ENCODE measurements around the gene SLC5A11. TPM values are rescaled to one million over a fixed set of nuclear protein-coding genes. Genes with fewer than 3 reads are reported as not detected.

Gene SLC5A11
- total and polyA plus RNA-seq, 3 experiments from 2014 or later, result 0.15 to 0.20 TPM; not detected in 1

GRCh38 chr16:24918641-24919040 is 72.9 kb downstream of the SLC5A11 start:
- CTCF ChIA-PET, result interaction anchor here (1.6 kb wide), 1 partner anchor 10 kb away, joined by 4 read pairs; no protein-coding TSS in a partner anchor

DNA sequence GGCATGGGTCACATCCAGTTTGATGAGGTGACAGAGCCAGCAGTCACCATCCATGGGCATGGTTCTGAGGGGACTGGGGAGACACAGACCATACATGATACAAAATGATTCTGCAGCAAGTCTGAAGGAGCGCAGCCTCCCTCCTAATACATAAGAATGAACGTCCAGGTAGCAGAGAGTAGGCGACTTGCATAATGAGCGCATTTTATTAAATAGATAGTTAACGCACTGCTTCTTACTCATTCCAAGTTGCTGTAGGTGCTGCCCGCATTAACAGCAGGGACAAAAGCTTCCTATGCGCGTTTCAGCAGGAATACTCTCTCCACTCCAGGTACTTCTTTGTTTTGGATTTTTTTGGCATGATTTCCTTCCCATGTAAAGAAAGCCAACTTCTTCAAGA is 73.8 kb downstream of the SLC5A11 start:
- Histone ChIP-seq H3K27ac (ENCODE audit: low read depth, low read length) (no peak overlapping the region), H3K4me3 (ENCODE audit: low read length) (no peak overlapping the region), H3K4me1 (ENCODE audit: insufficient read depth, low read length) (no peaks in the 10 kb centered on the region), H3K27me3 (ENCODE audit: insufficient read depth, low read length, poor library complexity, severe bottlenecking) (no peaks in the 10 kb centered on the region), H3K36me3 (ENCODE audit: insufficient read depth, low read length) (peaks cover 19% of the 10 kb centered on the region), H3K9me3 (ENCODE audit: low read length) (no peaks in the 10 kb centered on the region)
- no peaks in the 10 kb centered on the region for H3K9me3 Mint-ChIP-seq
- peaks cover 19 to 26% (median 23%) of the 10 kb centered on the region in 3 donors for H3K4me1 Mint-ChIP-seq
- ChIA-PET POLR2A (no interaction called here), CTCF (interaction anchor here (1.6 kb wide), 1 partner anchor 9 kb away, joined by 4 read pairs; no protein-coding TSS in a partner anchor)
- H3K4me3 Mint-ChIP-seq, result no peak overlapping the region
- H3K27me3 Mint-ChIP-seq, result no peaks in the 10 kb centered on the region
- H3K27ac Mint-ChIP-seq, result peak overlapping the region in 1 of 8 donors; percentile 7
- peaks cover 8 to 63% (median 14%) of the 10 kb centered on the region in 3 donors for H3K36me3 Mint-ChIP-seq
- no peak for DNase-seq

More at GRCh38 chr16:24918641-24919040, 72.9 kb downstream of the SLC5A11 start:
- POLR2A ChIA-PET, result interaction anchor here (0.6 kb wide), 1 partner anchor 26 kb away, joined by 3 read pairs; no protein-coding TSS in a partner anchor
- peaks cover 0 to 1% of the 10 kb centered on the region in 2 donors for H3K27me3 Mint-ChIP-seq
- H3K36me3 ChIP-seq (ENCODE audit: insufficient read depth, low read length), result peaks cover 19% of the 10 kb centered on the region
- H3K27ac Mint-ChIP-seq, result no peak overlapping the region
- peaks cover 8 to 59% (median 14%) of the 10 kb centered on the region in 3 donors for H3K36me3 Mint-ChIP-seq
- no peaks in the 10 kb centered on the region for H3K4me1 ChIP-seq (ENCODE audit: insufficient read depth, low read length)
- no peak overlapping the region for H3K27ac ChIP-seq (ENCODE audit: low read depth, low read length)
- H3K9me3 Mint-ChIP-seq, result no peaks in the 10 kb centered on the region
- no peaks in the 10 kb centered on the region for H3K27me3 ChIP-seq (ENCODE audit: insufficient read depth, low read length, poor library complexity, severe bottlenecking)
- H3K4me3 Mint-ChIP-seq, result no peak overlapping the region
- H3K4me1 Mint-ChIP-seq, result peaks cover 19 to 26% (median 23%) of the 10 kb centered on the region in 3 donors
- no peak overlapping the region for H3K4me3 ChIP-seq (ENCODE audit: low read length)
- DNase-seq, result no peak
- no peaks in the 10 kb centered on the region for H3K9me3 ChIP-seq (ENCODE audit: low read length)

- H3K27ac ChIP-seq (ENCODE audit: low read depth, low read length), result no peak overlapping the region
- H3K4me3 ChIP-seq (ENCODE audit: low read length), result no peak overlapping the region
- peak overlapping the region in 7 of 8 donors; percentile 4 to 88 (median 54) for H3K27ac Mint-ChIP-seq
- DNase-seq, result no peak
- H3K9me3 Mint-ChIP-seq, result no peaks in the 10 kb centered on the region
- H3K4me1 Mint-ChIP-seq, result peaks cover 19 to 26% (median 23%) of the 10 kb centered on the region in 3 donors
- H3K27me3 Mint-ChIP-seq, result no peaks in the 10 kb centered on the region
- peak overlapping the region in 3 of 7 donors; percentile 33 to 73 (median 71) for H3K4me3 Mint-ChIP-seq
- H3K36me3 ChIP-seq (ENCODE audit: insufficient read depth, low read length), result peaks cover 19% of the 10 kb centered on the region
- CTCF ChIA-PET, result interaction anchor here (1.2 kb wide), 1 partner anchor 12 kb away, joined by 3 read pairs; no protein-coding TSS in a partner anchor
- no peaks in the 10 kb centered on the region for H3K27me3 ChIP-seq (ENCODE audit: insufficient read depth, low read length, poor library complexity, severe bottlenecking)
- H3K4me1 ChIP-seq (ENCODE audit: insufficient read depth, low read length), result no peaks in the 10 kb centered on the region
- H3K36me3 Mint-ChIP-seq, result peaks cover 8 to 69% (median 14%) of the 10 kb centered on the region in 3 donors
- no peaks in the 10 kb centered on the region for H3K9me3 ChIP-seq (ENCODE audit: low read length)
- POLR2A ChIA-PET, result no interaction called here
These were observed 74.8 kb downstream of the SLC5A11 start for GRCh38 chr16:24920568-24920967.

- CTCF ChIA-PET, result interaction anchor here (1.1 to 1.2 kb wide), 2 partner anchors 13 to 203 kb away, joined by 3 read pairs; no protein-coding TSS in a partner anchor
- Mint-ChIP-seq H3K36me3 (peaks cover 8 to 70% (median 14%) of the 10 kb centered on the region in 3 donors), H3K27ac (peak overlapping the region; percentile 4 to 94 (median 88)), H3K9me3 (no peaks in the 10 kb centered on the region), H3K27me3 (no peaks in the 10 kb centered on the region), H3K4me3 (peak overlapping the region in 6 of 7 donors; percentile 6 to 73 (median 52)), H3K4me1 (peaks cover 19 to 26% (median 23%) of the 10 kb centered on the region in 3 donors)
- peak in 1 of 5 donors; percentile 17 for DNase-seq
- H3K36me3 ChIP-seq (ENCODE audit: insufficient read depth, low read length), result peaks cover 19% of the 10 kb centered on the region
- H3K4me1 ChIP-seq (ENCODE audit: insufficient read depth, low read length), result no peaks in the 10 kb centered on the region
- no peaks in the 10 kb centered on the region for H3K27me3 ChIP-seq (ENCODE audit: insufficient read depth, low read length, poor library complexity, severe bottlenecking)
- peak overlapping the region; percentile 11 for H3K27ac ChIP-seq (ENCODE audit: low read depth, low read length)
- no peak overlapping the region for H3K4me3 ChIP-seq (ENCODE audit: low read length)
- H3K9me3 ChIP-seq (ENCODE audit: low read length), result no peaks in the 10 kb centered on the region
- POLR2A ChIA-PET, result no interaction called here
These were observed 75.5 kb downstream of the SLC5A11 start for GRCh38 chr16:24921229-24921628.

DNA sequence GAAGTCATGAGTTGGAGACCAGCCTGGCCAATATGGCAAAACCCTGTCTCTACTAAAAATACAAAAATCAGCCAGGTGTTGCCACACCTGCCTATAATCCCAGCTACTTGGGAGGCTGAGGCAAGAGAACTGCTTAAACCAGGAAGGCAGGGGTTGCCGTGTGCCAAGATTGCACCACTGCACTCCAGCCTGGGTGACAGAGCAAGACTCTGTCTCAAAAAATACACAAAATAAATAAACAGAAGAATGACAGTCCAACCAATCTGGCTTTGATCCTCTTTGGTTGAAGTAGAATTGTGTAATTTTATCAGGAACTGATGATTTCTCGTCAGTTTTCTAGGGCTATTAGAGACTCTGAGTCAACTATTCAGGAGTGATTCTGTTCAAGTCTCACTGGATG is 79.4 kb downstream of the SLC5A11 start:
- H3K36me3 ChIP-seq (ENCODE audit: insufficient read depth, low read length), result peaks cover 22% of the 10 kb centered on the region
- H3K27ac ChIP-seq (ENCODE audit: low read depth, low read length), result no peak overlapping the region

DNA sequence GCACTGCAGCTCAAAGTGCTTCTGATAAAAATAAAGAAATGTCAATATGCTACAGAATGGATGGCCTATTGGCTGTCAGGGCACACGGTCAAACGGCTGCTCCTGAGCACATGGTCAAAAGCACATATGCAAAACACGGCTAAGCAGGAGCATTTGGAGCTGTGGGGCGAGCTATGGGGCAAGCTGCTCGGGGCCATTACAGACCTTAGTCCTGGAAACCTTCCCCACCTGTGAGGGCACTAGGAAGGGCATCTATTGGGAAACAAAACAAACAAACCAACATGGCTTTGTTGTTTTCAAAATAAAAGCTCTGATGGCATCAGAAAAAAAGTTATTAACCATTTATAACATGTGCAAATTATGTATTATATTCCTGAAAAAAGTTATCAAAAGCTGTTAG is 83.6 kb downstream of the SLC5A11 start:
- Histone ChIP-seq H3K4me3 (ENCODE audit: low read length) (no peak overlapping the region), H3K4me1 (ENCODE audit: insufficient read depth, low read length) (no peaks in the 10 kb centered on the region), H3K9me3 (ENCODE audit: low read length) (no peaks in the 10 kb centered on the region), H3K27me3 (ENCODE audit: insufficient read depth, low read length, poor library complexity, severe bottlenecking) (no peaks in the 10 kb centered on the region), H3K27ac (ENCODE audit: low read depth, low read length) (no peak overlapping the region), H3K36me3 (ENCODE audit: insufficient read depth, low read length) (peaks cover 23% of the 10 kb centered on the region)
- Mint-ChIP-seq H3K4me1 (no peaks in the 10 kb centered on the region), H3K36me3 (peaks cover 12 to 81% (median 26%) of the 10 kb centered on the region in 3 donors), H3K27me3 (no peaks in the 10 kb centered on the region), H3K9me3 (no peaks in the 10 kb centered on the region), H3K27ac (no peak overlapping the region), H3K4me3 (no peak overlapping the region)
- CTCF ChIA-PET, result interaction anchor here (1.1 kb wide), 1 partner anchor 11 kb away, joined by 4 read pairs; no protein-coding TSS in a partner anchor
- DNase-seq, result no peak
- POLR2A ChIA-PET, result no interaction called here

More for the DNA sequence above, 79.4 kb downstream of the SLC5A11 start:
- Mint-ChIP-seq H3K36me3 (peaks cover 5 to 73% (median 25%) of the 10 kb centered on the region in 3 donors), H3K9me3 (no peaks in the 10 kb centered on the region), H3K27ac (peak overlapping the region in 1 of 8 donors; percentile 50), H3K27me3 (no peaks in the 10 kb centered on the region), H3K4me1 (peaks cover 19 to 26% (median 22%) of the 10 kb centered on the region in 3 donors), H3K4me3 (no peak overlapping the region)
- Histone ChIP-seq H3K9me3 (ENCODE audit: low read length) (no peaks in the 10 kb centered on the region), H3K4me3 (ENCODE audit: low read length) (no peak overlapping the region), H3K27me3 (ENCODE audit: insufficient read depth, low read length, poor library complexity, severe bottlenecking) (no peaks in the 10 kb centered on the region), H3K4me1 (ENCODE audit: insufficient read depth, low read length) (no peaks in the 10 kb centered on the region)
- ChIA-PET CTCF (no interaction called here), POLR2A (no interaction called here)
- no peak for DNase-seq

DNA sequence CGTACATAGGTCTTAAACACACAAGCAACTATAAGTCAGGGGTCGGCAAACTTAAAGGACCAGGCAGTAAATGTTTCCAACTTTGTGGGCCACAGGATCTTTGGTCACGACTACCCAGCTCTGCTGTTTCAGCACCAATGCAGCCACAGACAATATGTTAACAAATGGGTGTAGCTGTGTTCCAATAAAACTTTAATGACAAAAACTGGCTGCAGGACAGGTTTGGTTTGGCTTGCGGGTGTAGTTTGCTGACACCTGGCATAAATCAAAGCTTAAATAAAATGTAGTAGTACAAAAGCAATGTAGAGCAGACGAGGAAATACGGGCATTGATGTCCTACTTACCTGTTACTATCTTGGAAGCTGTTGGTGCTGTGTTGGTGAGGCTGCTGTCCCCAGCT is 84.7 kb downstream of the SLC5A11 start:
- no peak overlapping the region for H3K4me3 Mint-ChIP-seq
- POLR2A ChIA-PET, result no interaction called here
- CTCF ChIA-PET, result interaction anchor here (0.9 kb wide), 1 partner anchor 9 kb away, joined by 3 read pairs; no protein-coding TSS in a partner anchor
- no peaks in the 10 kb centered on the region for H3K9me3 Mint-ChIP-seq
- H3K36me3 Mint-ChIP-seq, result peaks cover 12 to 87% (median 28%) of the 10 kb centered on the region in 3 donors
- Histone ChIP-seq H3K4me1 (ENCODE audit: insufficient read depth, low read length) (no peaks in the 10 kb centered on the region), H3K9me3 (ENCODE audit: low read length) (no peaks in the 10 kb centered on the region), H3K36me3 (ENCODE audit: insufficient read depth, low read length) (peaks cover 27% of the 10 kb centered on the region), H3K4me3 (ENCODE audit: low read length) (no peak overlapping the region), H3K27ac (ENCODE audit: low read depth, low read length) (no peak overlapping the region), H3K27me3 (ENCODE audit: insufficient read depth, low read length, poor library complexity, severe bottlenecking) (no peaks in the 10 kb centered on the region)
- H3K27me3 Mint-ChIP-seq, result no peaks in the 10 kb centered on the region
- DNase-seq, result no peak
- H3K27ac Mint-ChIP-seq, result no peak overlapping the region
- no peaks in the 10 kb centered on the region for H3K4me1 Mint-ChIP-seq

GRCh38 chr16:24931091-24931490 is 85.3 kb downstream of the SLC5A11 start:
- no peaks in the 10 kb centered on the region for H3K4me1 ChIP-seq (ENCODE audit: insufficient read depth, low read length)
- Mint-ChIP-seq H3K27ac (no peak overlapping the region), H3K4me1 (no peaks in the 10 kb centered on the region), H3K27me3 (no peaks in the 10 kb centered on the region), H3K36me3 (peaks cover 12 to 88% (median 30%) of the 10 kb centered on the region in 3 donors), H3K9me3 (no peaks in the 10 kb centered on the region), H3K4me3 (peak overlapping the region in 1 of 7 donors; percentile 40)
- H3K27me3 ChIP-seq (ENCODE audit: insufficient read depth, low read length, poor library complexity, severe bottlenecking), result no peaks in the 10 kb centered on the region
- H3K27ac ChIP-seq (ENCODE audit: low read depth, low read length), result no peak overlapping the region
- POLR2A ChIA-PET, result no interaction called here
- H3K9me3 ChIP-seq (ENCODE audit: low read length), result no peaks in the 10 kb centered on the region
- peaks cover 27% of the 10 kb centered on the region for H3K36me3 ChIP-seq (ENCODE audit: insufficient read depth, low read length)
- no peak for DNase-seq
- CTCF ChIA-PET, result interaction anchor here (0.9 kb wide), 1 partner anchor 9 kb away, joined by 3 read pairs; no protein-coding TSS in a partner anchor
- H3K4me3 ChIP-seq (ENCODE audit: low read length), result no peak overlapping the region

Measured in CD8-positive, alpha-beta memory T cell (primary cell).